Measurements from ENCODE around the gene PTPRT. TPM values are rescaled to one million over a fixed set of nuclear protein-coding genes. Genes with fewer than 3 reads are reported as not detected.

The PTPRT gene
- total RNA-seq, 2 experiments from 2014 or later: not detected

DNA sequence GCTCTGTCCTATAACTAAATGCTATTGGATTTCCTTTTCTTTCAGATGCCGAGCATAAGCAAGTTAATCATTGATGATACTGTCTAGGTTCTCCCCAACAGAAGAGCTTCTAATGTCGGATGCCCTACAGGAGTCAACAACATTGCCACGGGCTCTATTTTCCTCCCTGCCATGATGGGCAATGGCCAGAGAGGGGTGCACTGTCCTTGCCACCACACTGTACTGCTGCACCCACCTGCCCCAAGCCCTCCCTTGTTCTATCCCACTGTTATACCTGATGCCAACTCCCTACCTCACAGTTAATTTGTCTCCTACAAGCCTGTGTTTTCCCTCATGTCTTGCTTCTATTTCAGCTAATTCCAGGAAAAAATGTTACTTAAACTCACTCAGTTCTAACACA, 797.9 kb downstream of the PTPRT start:
- CTCF ChIA-PET: no interaction called here
- no peak for DNase-seq
- peaks cover 7% of the 10 kb centered on the region for H3K9me3 Mint-ChIP-seq
- intact Hi-C loops (cut with micrococcal nuclease): no loop called here
- H3K4me1 Mint-ChIP-seq (ENCODE audit: low read depth): no peaks in the 10 kb centered on the region
- H3K27ac Mint-ChIP-seq: no peak overlapping the region
- no peak overlapping the region for H3K4me3 Mint-ChIP-seq
- no peaks in the 10 kb centered on the region for H3K36me3 Mint-ChIP-seq (ENCODE audit: low read depth)
- no peaks in the 10 kb centered on the region for H3K27me3 Mint-ChIP-seq (ENCODE audit: low read depth)

- H3K9me3 Mint-ChIP-seq: peaks cover 3% of the 10 kb centered on the region
- no peaks in the 10 kb centered on the region for H3K36me3 Mint-ChIP-seq (ENCODE audit: low read depth)
- no peak overlapping the region for H3K27ac Mint-ChIP-seq
- no peak overlapping the region for H3K4me3 Mint-ChIP-seq
- no peak for DNase-seq
- H3K4me1 Mint-ChIP-seq (ENCODE audit: low read depth): no peaks in the 10 kb centered on the region
- intact Hi-C loops (cut with micrococcal nuclease): no loop called here
- peaks cover 6% of the 10 kb centered on the region for H3K27me3 Mint-ChIP-seq (ENCODE audit: low read depth)
- CTCF ChIA-PET: no interaction called here
Measured at GRCh38 chr20:42380287-42380686, 809.4 kb downstream of the PTPRT start.

DNA sequence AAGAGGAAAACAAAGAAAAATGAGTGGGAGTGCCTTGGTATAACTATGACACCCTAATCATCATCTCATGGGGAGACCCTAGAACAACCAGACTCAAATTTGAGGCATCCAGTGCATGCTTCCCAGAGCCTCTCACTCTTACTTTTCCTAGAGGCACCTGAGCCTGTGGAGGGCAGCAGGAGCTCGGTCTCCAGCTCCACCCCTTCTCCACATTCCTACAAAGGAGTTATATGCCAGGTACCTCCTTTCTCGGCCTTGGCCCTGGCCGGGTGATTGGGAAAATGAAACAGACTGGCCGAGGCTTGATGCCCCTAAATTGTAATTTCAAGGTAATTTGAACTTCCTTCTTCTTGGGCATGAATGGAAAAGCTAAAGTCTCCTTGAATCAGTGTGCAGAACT, 810.3 kb downstream of the PTPRT start:
- intact Hi-C loops (cut with micrococcal nuclease): no loop called here
- Mint-ChIP-seq H3K9me3 (peaks cover 2% of the 10 kb centered on the region), H3K4me1 (ENCODE audit: low read depth) (no peaks in the 10 kb centered on the region), H3K27ac (no peak overlapping the region), H3K4me3 (no peak overlapping the region), H3K27me3 (ENCODE audit: low read depth) (peaks cover 6% of the 10 kb centered on the region), H3K36me3 (ENCODE audit: low read depth) (no peaks in the 10 kb centered on the region)
- no peak for DNase-seq
- CTCF ChIA-PET: no interaction called here

- peaks cover 2% of the 10 kb centered on the region for H3K9me3 Mint-ChIP-seq
- H3K27ac Mint-ChIP-seq: no peak overlapping the region
- no peak for DNase-seq
- H3K27me3 Mint-ChIP-seq (ENCODE audit: low read depth): peaks cover 6% of the 10 kb centered on the region
- no peaks in the 10 kb centered on the region for H3K4me1 Mint-ChIP-seq (ENCODE audit: low read depth)
- no peak overlapping the region for H3K4me3 Mint-ChIP-seq
- no peaks in the 10 kb centered on the region for H3K36me3 Mint-ChIP-seq (ENCODE audit: low read depth)
- intact Hi-C loops (cut with micrococcal nuclease): no loop called here
- CTCF ChIA-PET: no interaction called here
Measured at GRCh38 chr20:42378826-42379225, 810.9 kb downstream of the PTPRT start.

- no peak overlapping the region for H3K4me3 Mint-ChIP-seq
- no peaks in the 10 kb centered on the region for H3K4me1 Mint-ChIP-seq (ENCODE audit: low read depth)
- intact Hi-C loops (cut with micrococcal nuclease): no loop called here
- CTCF ChIA-PET: no interaction called here
- DNase-seq: no peak
- H3K27ac Mint-ChIP-seq: no peak overlapping the region
- peaks cover 2% of the 10 kb centered on the region for H3K9me3 Mint-ChIP-seq
- H3K36me3 Mint-ChIP-seq (ENCODE audit: low read depth): no peaks in the 10 kb centered on the region
- peaks cover 7% of the 10 kb centered on the region for H3K27me3 Mint-ChIP-seq (ENCODE audit: low read depth)
Measured at GRCh38 chr20:42376131-42376530, 813.6 kb downstream of the PTPRT start.

DNA sequence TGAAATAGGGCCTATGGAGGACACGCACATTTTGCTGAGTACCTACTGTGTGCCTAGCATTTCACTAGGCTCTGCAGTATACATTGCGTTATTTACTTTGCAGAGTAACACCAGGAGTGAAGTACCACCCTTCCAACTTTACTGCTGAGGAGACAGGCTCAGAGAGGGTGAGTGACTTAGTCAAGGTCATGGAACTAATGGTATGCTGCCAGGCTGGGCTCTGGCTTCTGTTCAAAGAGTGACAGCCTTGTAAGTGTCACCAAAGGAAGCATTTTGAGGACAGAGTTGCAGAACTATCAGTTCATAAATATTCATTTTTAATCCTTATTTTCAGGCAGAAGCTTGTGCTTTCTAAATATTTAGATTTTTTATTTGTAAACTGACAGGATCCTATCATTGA, 816.7 kb downstream of the PTPRT start:
- CTCF ChIA-PET: no interaction called here
- intact Hi-C loops (cut with micrococcal nuclease): no loop called here
- no peaks in the 10 kb centered on the region for H3K36me3 Mint-ChIP-seq (ENCODE audit: low read depth)
- H3K4me1 Mint-ChIP-seq (ENCODE audit: low read depth): no peaks in the 10 kb centered on the region
- peaks cover 2% of the 10 kb centered on the region for H3K9me3 Mint-ChIP-seq
- DNase-seq: no peak
- H3K27ac Mint-ChIP-seq: no peak overlapping the region
- H3K27me3 Mint-ChIP-seq (ENCODE audit: low read depth): peaks cover 2% of the 10 kb centered on the region
- no peak overlapping the region for H3K4me3 Mint-ChIP-seq

DNA sequence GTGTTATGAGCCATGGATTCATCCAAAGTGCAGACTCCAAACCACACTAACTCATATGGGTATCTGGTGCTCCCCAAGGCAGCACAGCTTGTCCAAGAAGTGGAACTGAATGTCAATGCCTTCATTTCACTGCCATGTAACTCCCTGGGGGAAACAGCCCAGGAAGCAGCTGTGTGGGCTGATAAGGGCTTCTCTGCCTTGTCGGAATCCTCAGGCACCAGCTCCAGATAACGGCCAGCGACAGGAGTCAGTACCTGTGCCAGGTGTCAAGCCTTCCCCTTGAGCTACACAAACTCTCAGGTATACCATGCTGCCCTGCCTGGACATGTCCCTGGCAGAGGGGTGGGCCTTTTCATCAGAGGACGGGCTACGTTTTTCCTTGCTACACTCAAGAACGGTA, 819.6 kb downstream of the PTPRT start:
- Mint-ChIP-seq H3K27me3 (ENCODE audit: low read depth) (peaks cover 2% of the 10 kb centered on the region), H3K9me3 (no peaks in the 10 kb centered on the region), H3K36me3 (ENCODE audit: low read depth) (no peaks in the 10 kb centered on the region), H3K27ac (no peak overlapping the region), H3K4me1 (ENCODE audit: low read depth) (no peaks in the 10 kb centered on the region), H3K4me3 (no peak overlapping the region)
- no peak for DNase-seq
- intact Hi-C loops (cut with micrococcal nuclease): no loop called here
- CTCF ChIA-PET: no interaction called here

DNA sequence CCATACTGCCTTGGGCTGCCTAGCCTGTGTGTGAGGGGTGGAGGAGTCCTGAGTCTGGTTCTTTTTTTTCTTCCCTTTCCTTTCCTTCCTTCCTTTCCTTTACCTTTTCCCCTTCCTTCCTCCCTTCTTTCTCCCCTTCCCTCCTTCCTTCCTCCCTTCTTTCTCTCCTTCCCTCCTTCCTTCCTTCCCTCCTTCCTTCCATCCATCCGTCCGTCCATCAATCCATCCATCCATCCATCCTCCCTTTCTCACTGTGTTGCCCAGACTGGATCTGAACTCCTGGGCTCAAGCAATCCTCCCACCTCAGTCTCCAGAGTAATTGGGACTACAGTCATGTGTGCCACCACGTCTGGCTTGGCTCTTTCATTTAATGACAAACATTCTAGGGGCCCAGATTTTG, 820.8 kb downstream of the PTPRT start:
- H3K27me3 Mint-ChIP-seq (ENCODE audit: low read depth): peaks cover 2% of the 10 kb centered on the region
- H3K27ac Mint-ChIP-seq: no peak overlapping the region
- DNase-seq: no peak
- CTCF ChIA-PET: no interaction called here
- no peaks in the 10 kb centered on the region for H3K9me3 Mint-ChIP-seq
- intact Hi-C loops (cut with micrococcal nuclease): no loop called here
- H3K36me3 Mint-ChIP-seq (ENCODE audit: low read depth): no peaks in the 10 kb centered on the region
- no peak overlapping the region for H3K4me3 Mint-ChIP-seq
- H3K4me1 Mint-ChIP-seq (ENCODE audit: low read depth): no peaks in the 10 kb centered on the region

DNA sequence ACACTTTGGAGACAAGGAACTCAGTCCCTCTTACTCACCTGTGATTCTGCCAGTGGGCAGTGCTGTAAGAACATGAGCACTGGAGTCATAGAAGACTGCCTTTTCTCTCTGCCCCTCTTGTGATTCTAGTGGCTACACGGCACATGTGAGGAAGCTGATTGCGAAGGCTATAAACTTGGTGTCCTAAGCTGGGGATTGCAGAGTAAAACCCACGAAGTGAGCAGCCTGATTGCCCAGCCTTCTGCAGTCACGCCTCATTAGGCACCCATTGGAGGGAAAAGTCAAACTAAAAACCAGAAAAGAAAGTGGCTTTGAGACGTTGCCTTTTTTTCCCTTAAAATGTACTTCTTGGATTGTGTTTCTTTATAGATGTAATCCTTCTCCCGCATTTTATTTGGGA, 823.1 kb downstream of the PTPRT start:
- H3K4me1 Mint-ChIP-seq (ENCODE audit: low read depth): no peaks in the 10 kb centered on the region
- CTCF ChIA-PET: no interaction called here
- H3K27ac Mint-ChIP-seq: no peak overlapping the region
- intact Hi-C loops (cut with micrococcal nuclease): no loop called here
- H3K9me3 Mint-ChIP-seq: no peaks in the 10 kb centered on the region
- DNase-seq: no peak
- no peak overlapping the region for H3K4me3 Mint-ChIP-seq
- no peaks in the 10 kb centered on the region for H3K36me3 Mint-ChIP-seq (ENCODE audit: low read depth)
- H3K27me3 Mint-ChIP-seq (ENCODE audit: low read depth): peaks cover 2% of the 10 kb centered on the region

GRCh38 chr20:42364446-42364845, 825.3 kb downstream of the PTPRT start:
- Mint-ChIP-seq H3K9me3 (no peaks in the 10 kb centered on the region), H3K36me3 (ENCODE audit: low read depth) (no peaks in the 10 kb centered on the region), H3K27me3 (ENCODE audit: low read depth) (no peaks in the 10 kb centered on the region), H3K4me1 (ENCODE audit: low read depth) (no peaks in the 10 kb centered on the region), H3K4me3 (no peak overlapping the region), H3K27ac (no peak overlapping the region)
- intact Hi-C loops (cut with micrococcal nuclease): no loop called here
- CTCF ChIA-PET: no interaction called here
- DNase-seq: no peak

GRCh38 chr20:42361402-42361970, 828.2 kb downstream of the PTPRT start:
- CTCF ChIA-PET: no interaction called here
- no peak overlapping the region for H3K27ac Mint-ChIP-seq
- no peaks in the 10 kb centered on the region for H3K9me3 Mint-ChIP-seq
- no peaks in the 10 kb centered on the region for H3K4me1 Mint-ChIP-seq (ENCODE audit: low read depth)
- no peak for DNase-seq
- no peak overlapping the region for H3K4me3 Mint-ChIP-seq
- H3K27me3 Mint-ChIP-seq (ENCODE audit: low read depth): no peaks in the 10 kb centered on the region
- intact Hi-C loops (cut with micrococcal nuclease): no loop called here
- H3K36me3 Mint-ChIP-seq (ENCODE audit: low read depth): no peaks in the 10 kb centered on the region

DNA sequence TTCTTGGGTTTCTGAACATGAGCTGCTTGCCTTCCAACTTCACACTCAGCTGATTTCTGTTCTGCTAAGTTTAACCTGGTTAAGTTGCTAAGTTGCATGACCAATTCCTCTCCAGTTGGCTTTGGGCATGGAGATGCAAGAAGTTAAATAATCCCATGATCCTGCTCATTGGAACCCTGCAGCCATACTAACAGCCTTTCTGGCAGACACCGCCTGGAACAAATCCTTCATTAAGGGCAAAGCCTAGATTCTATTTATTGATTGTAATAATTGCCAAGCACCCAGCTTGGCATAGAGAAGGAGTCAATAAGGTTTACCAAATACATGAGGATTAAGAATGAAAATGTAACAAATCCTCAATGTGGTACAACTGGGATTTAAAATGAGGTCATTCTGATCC, 829.1 kb downstream of the PTPRT start:
- H3K4me3 Mint-ChIP-seq: no peak overlapping the region
- no peaks in the 10 kb centered on the region for H3K4me1 Mint-ChIP-seq (ENCODE audit: low read depth)
- no peak overlapping the region for H3K27ac Mint-ChIP-seq
- DNase-seq: no peak
- H3K9me3 Mint-ChIP-seq: no peaks in the 10 kb centered on the region
- intact Hi-C loops (cut with micrococcal nuclease): no loop called here
- no peaks in the 10 kb centered on the region for H3K27me3 Mint-ChIP-seq (ENCODE audit: low read depth)
- CTCF ChIA-PET: interaction anchor here (0.6 kb wide), 1 partner anchor 186 kb away, joined by 3 read pairs; no protein-coding TSS in a partner anchor
- H3K36me3 Mint-ChIP-seq (ENCODE audit: low read depth): no peaks in the 10 kb centered on the region

- H3K27ac Mint-ChIP-seq: no peak overlapping the region
- no peaks in the 10 kb centered on the region for H3K27me3 Mint-ChIP-seq (ENCODE audit: low read depth)
- H3K9me3 Mint-ChIP-seq: no peaks in the 10 kb centered on the region
- intact Hi-C loops (cut with micrococcal nuclease): no loop called here
- CTCF ChIA-PET: no interaction called here
- H3K36me3 Mint-ChIP-seq (ENCODE audit: low read depth): no peaks in the 10 kb centered on the region
- H3K4me3 Mint-ChIP-seq: no peak overlapping the region
- H3K4me1 Mint-ChIP-seq (ENCODE audit: low read depth): no peaks in the 10 kb centered on the region
- DNase-seq: no peak
Measured at GRCh38 chr20:42359617-42360016, 830.1 kb downstream of the PTPRT start.

- CTCF ChIA-PET: no interaction called here
- no peak for DNase-seq
- Mint-ChIP-seq H3K4me1 (ENCODE audit: low read depth) (no peaks in the 10 kb centered on the region), H3K9me3 (no peaks in the 10 kb centered on the region), H3K27ac (no peak overlapping the region), H3K4me3 (no peak overlapping the region), H3K27me3 (ENCODE audit: low read depth) (peaks cover 5% of the 10 kb centered on the region), H3K36me3 (ENCODE audit: low read depth) (no peaks in the 10 kb centered on the region)
- intact Hi-C loops (cut with micrococcal nuclease): no loop called here
Measured at GRCh38 chr20:42352096-42352495, 837.6 kb downstream of the PTPRT start.
